ENCODE measurements around the gene TMPRSS5.
A peak's percentile ranks its signal among the peaks of the same experiment; 100 is the strongest.
"Not testable (repeated sequence)": the region's sequence is repeated elsewhere in the genome, so short reads cannot be mapped to it uniquely, and the experiment has no call there.

Gene TMPRSS5

DNA sequence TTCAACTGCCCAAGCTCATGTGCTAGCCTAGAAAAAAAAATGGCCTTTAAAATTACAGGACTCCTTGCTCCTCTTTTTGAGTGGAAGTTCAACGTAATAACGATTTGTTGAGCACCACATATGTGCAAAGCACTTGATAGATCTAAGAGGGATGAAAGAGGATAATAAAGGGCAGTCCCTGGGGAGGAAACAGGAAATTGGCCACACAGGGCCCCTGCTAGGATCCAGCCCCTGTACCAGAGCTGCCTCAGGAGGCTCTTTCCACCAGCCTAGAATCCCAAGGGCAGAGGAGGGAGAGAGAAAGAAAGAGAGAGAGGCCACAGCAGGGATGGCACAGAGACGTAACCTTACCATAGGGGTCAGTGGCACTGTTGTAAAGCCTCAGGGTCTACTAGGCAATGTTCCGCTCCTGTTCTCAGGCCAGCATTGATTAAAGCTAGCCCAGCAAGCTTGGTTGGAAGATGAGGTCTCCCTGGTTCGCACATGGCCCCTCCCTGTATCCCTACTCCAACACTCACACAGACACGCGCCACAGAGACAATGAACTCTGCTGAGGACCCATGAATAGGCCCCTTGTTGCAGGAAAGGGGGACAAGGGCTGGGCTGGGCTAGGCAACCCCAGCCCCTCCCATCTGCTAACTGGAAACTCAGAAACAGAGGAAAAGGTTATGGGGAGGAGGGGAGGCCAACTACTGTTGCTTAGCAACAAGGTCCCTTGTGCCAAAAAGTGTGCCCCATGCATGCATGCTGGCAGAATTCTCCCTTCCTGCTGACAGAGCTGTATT is at the start of gene TMPRSS5:
Gene TMPRSS5 (minus strand): TSS at position 438 of the 785 bp plus-strand sequence. CDS start 84 bp downstream, at position 354.
- no peak for DNase-seq

- DNase-seq: no peak
Measured at GRCh38 chr11:113752932-113753331, 46.8 kb upstream of the TMPRSS5 start.

DNA sequence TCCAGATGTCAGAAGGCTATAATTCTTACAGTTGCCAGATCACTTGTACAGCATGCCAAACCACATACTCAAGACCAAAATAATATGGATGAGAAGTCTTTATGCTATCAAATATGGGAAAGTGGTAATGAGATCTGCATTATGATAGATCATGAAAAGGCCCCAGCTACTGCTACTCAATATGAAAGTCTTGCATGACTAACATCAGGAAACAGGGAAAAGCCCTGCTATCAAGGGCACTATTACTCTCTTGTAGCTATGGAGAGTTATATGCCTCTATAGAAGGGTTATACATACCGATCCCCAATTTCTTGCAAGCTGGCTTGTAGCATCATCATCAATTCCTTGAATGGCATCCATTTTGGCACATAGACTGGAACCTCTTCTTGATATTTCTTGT is 30.2 kb upstream of the TMPRSS5 start:
- no peak for DNase-seq

DNA sequence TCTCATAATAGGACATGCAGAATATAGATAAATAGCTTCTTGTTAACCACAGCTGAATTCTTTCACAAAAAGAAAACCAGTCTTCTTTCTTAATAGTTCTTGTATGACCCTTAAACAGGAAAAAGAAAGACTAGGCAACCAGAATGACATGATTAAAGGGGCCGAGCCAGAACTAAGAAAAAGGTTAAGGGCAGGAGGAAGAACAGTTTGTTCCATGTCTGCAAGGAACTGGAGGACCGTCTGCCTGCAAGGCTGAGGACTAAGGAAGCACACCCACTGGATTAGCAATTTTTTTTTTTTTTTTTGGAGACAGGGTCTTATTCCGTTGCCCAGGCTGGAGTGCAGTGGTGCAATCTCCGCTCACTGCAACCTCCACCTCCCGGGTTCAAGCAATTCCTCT is 26.0 kb upstream of the TMPRSS5 start:
- no peak for DNase-seq

DNA sequence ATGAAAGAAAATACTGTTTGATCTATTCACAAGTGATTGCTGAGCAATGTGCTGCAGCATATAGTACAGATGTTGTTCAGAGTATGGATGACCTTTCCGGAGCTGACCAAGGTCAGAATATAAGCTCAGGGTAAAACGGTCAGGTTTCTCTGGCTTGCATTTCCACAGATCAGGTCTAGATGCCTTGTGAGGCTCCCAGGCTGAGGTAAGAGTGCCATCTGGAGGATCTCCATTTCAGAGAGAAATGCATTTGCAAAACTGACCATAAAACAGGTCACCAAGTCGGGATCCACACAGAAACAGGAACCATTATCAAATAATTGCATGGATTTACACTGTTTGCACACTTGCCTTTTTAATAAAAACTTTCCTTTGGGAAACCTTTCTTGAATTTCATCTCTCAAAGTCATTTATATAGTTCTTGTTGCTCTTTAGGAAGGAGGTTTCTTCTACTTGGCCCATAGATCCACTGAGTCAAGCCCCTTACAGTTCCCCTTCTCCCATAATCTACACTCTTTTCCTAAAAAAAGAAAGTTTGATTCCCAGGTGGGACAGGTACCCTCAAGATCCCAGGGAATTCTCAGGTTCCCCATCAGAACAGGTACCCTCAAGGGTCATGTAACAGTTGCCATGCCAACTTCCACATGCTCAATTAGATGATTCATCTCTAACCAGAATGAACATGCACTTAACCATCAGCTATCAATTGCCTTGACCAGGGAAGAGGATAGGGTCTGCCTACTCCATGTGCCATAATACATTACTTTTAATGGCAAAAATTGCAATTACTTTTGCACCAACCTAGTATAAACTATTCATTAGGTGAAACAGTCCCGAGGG is 25.0 kb upstream of the TMPRSS5 start:
- DNase-seq: peak; percentile 43

- DNase-seq: no peak
Measured at GRCh38 chr11:113729456-113729855, 23.3 kb upstream of the TMPRSS5 start.

DNA sequence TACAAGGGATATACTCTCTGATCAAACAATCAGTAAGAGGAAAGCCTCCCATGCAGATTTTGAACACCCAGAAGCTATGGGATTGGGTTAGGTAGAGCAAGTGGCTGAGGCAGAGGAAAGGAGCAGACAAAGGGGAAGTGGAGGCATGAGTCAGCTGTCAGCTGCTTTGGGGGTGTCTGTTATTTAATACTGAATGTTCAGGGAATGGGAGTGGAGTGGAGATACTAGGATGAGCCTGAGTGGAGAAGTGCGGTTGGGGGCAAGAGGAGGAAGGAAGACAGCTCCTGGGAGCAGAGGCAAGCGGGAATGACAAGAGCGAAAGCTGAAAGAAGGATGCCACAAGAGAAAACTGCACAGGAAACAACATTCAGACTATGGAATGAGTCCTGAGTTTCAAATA is 22.7 kb upstream of the TMPRSS5 start:
- peak; percentile 41 for DNase-seq

DNA sequence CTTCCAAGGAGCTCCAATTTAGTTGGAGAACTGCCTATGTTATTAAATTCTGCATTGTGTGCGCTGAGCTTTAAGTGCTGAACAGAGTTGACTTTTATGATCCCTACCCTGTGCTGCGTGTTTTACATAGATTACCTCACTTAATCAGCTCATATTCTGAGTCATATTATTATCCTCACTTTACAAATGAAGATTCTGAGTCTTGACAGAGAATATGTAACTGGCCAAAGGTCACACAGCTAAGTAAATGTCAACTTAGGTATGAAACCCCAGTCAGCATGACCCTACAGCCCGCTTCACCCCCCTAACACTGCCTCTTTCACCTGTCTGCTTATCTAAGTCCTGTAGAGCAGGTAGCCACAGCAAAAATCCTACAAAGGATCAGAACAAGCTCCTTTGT is 19.8 kb upstream of the TMPRSS5 start:
- no peak for DNase-seq

DNA sequence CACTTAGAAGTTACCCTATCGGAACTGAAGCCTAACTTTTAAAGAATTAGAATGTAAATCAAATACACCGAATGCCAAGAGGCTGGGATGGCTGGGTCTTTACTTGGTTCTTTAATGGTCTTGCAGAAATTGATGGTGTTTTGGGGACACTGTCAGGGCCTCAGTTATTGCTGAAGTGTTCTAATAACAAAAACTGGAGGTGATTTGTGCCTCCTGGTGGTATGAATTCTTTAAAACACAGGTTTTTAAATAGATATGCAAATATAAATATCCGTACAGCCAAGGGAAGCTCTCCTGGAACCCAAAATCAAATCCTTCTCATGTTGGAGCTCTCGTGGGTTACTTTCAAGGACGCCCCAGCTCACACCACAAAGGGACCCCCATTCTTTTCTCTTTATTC is 19.3 kb upstream of the TMPRSS5 start:
- DNase-seq: peak; percentile 7

DNA sequence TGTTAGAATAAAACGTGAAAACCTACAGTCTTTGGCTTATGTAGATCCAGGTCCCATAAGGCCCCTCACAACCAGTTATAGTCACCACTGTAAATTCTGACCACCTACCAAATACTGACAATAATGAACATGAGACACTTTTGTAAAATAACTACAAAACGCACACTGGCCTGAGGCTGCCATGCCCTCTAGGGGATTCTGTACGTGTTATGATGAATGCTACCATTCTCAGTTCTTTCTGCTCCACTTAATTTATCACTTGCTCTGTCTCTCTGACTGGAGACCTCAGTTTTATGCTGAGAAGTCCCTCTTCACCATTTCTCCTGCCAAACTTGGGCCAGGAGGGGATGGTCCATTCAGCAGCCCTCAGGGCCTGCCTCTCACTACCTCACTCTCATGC is 18.7 kb upstream of the TMPRSS5 start:
- DNase-seq: no peak

- DNase-seq: no peak
Measured at GRCh38 chr11:113723787-113724186, 17.7 kb upstream of the TMPRSS5 start.

GRCh38 chr11:113722934-113723333 is 16.8 kb upstream of the TMPRSS5 start:
- DNase-seq: no peak

- no peak for DNase-seq
Measured at GRCh38 chr11:113722221-113722620, 16.1 kb upstream of the TMPRSS5 start.

GRCh38 chr11:113721462-113722066 is 15.5 kb upstream of the TMPRSS5 start:
- DNase-seq: no peak

DNA sequence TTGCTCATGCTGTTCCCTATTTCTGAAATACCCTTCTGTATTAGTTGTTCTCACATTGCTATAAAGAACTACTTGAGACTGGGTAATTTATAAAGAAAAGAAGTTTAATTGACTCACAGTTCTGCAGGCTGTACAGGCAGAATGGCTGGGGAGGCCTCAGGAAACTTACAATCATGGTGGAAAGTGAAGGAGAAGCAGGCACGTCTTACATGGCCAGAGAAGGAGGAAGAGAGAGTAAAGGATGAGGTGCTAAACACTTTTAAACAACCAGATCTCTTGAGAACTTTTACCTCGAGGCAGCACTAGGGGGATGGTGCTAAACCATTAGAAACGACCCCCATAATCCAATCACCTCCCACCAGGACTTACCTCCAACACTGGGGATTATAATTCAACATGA is 14.4 kb upstream of the TMPRSS5 start:
- DNase-seq: not testable (repeated sequence)

GRCh38 chr11:113715882-113716625 is 9.9 kb upstream of the TMPRSS5 start:
- no peak for DNase-seq

DNA sequence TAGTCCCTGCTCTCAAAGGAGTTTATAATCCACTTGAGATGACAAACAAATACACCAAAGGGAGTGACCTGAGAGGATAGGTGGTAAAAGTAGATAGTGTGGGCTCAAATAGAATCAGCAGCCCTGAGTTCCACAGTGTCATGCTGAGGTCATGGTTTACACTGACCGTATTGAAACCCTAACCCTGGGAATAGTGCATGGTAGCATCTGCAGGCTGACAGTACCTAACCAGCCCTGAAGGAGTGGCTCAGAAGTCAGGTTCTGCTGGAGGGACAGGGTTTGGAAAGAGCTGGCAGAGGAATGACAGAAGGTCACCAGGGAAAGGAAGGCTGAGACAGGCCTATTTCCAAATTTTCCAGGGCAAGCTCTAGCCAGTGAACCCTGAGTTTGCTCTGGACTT is 9.2 kb upstream of the TMPRSS5 start:
- no peak for DNase-seq

- no peak for DNase-seq
Measured at GRCh38 chr11:113710989-113711388, 4.9 kb upstream of the TMPRSS5 start.

DNA sequence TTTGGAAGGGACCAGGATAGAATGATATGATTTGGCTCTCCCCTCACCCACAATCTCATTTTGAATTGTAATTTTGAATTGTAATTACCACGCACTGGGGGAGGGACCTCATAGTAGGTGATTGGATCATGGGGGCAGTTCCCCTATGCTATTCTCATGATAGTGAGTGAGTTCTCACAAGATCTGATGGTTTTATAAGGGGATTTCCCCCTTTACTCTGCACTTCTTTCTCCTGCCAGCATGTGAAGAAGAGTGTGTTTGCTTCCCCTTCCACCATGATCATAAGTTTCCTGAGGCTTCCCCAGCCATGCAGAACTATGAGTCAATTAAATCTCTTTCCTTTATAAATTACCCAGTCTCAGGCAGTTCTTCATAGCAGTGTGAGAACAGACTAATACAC is 2.6 kb downstream of the TMPRSS5 start:
- DNase-seq: not testable (repeated sequence)

DNA sequence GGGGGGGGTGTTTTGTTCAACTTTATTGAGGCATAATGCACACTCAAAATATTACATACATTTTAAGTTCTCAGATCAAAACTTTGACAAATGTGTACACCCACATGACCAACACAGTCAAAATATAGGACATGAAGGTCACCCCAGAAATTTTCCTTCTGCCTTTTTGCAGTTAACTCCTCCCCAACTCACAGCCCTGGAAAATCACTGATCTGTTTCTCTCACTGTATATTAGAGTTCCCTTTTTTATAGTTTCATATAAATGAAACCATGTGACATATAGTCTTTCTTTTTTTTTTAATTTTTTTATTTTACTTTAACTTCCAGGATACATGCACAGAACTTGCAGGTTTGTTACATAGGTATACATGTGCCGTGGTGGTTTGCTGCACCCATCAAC is 4.6 kb downstream of the TMPRSS5 start:
- no peak for DNase-seq

DNA sequence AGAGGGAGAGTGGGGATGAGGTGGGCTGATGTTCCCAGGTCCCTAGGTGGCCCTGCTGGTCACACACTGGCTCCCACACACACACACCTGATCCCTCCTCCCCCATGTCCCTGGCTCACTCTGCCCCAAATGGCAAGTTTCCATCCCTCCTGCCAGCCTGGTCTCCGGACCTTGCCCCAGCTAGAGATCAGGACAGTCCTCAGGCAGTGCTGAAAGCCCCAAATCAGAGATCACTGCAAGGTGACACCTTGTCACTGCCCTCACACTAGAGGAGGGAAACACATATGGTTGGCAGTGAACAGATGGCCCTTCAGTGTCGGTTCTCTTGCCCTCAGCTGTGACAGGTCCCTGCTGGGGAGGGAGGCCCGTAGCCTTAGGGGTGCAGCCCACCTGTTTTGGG is 7.6 kb downstream of the TMPRSS5 start:
- DNase-seq: no peak

- no peak for DNase-seq
Measured at GRCh38 chr11:113697756-113698407, 8.2 kb downstream of the TMPRSS5 start.
